Neuron (in vitro differentiated cells): ENCODE data around the gene PPFIBP1.

Experiments used
- H2AFZ ChIP-seq: one replicate; pipeline ENCODE4 v1.6.1; 2013; ENCODE audit warnings: low read depth, mild to moderate bottlenecking, inconsistent platforms, low read length, moderate library complexity
- H3K27me3 ChIP-seq: one replicate; pipeline ENCODE4 v1.6.1; 2013; ENCODE audit warnings: low read length; ENCODE audit not compliant: insufficient read depth
- H3K36me3 ChIP-seq: one replicate; pipeline ENCODE4 v1.6.1; 2013; ENCODE audit warnings: low read length; ENCODE audit not compliant: insufficient read depth
- H3K4me1 ChIP-seq: one replicate; pipeline ENCODE4 v1.6.1; 2013; ENCODE audit warnings: low read length; ENCODE audit not compliant: insufficient read depth
- H3K4me3 ChIP-seq: 2 replicates; pipeline ENCODE4 v1.5.1; 2013; ENCODE audit warnings: mild to moderate bottlenecking, low read length, moderate library complexity
- H3K9me3 ChIP-seq: one replicate; pipeline ENCODE4 v1.6.1; 2013; ENCODE audit warnings: low read length

PPFIBP1 gene

GRCh38 chr12:27523642-27524493 lies at the start of gene PPFIBP1:
TSS of gene PPFIBP1 (plus strand) at chr12:27524206. CDS start at chr12:27633397, 109,191 bp downstream.
- H3K4me1 ChIP-seq, result peaks cover 15% of the 10 kb centered on the region
- H3K36me3 ChIP-seq, result no peaks in the 10 kb centered on the region
- H2AFZ ChIP-seq, result peak within 1 kb of the TSS; percentile 91
- H3K27me3 ChIP-seq, result no peaks in the 10 kb centered on the region
- no peaks in the 10 kb centered on the region for H3K9me3 ChIP-seq
- peak within 1 kb of the TSS; percentile 75 for H3K4me3 ChIP-seq

DNA sequence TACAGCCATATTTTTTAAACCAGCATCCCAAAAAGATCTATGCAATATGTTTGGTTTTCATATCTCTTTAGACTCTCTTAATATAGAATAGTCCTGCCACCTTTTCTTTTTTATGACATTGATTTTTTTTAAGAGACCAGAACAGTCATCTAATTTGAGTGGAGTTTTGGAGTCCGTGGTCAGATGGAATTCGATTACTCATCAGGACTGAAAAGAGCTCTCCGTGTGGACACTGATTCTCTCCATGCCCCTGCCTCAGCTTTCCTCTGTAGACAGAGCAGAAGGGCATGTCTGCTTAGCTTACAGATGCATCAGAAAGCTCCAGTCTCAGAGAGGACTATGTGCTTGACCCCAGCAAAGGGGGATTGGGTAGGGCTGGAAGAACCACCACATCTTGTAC lies 49.7 kb upstream of the PPFIBP1 start:
- H2AFZ ChIP-seq, result no peak overlapping the region
- H3K36me3 ChIP-seq, result no peaks in the 10 kb centered on the region
- H3K4me1 ChIP-seq, result peaks cover 3% of the 10 kb centered on the region
- H3K4me3 ChIP-seq, result no peak overlapping the region
- H3K27me3 ChIP-seq, result no peaks in the 10 kb centered on the region
- H3K9me3 ChIP-seq, result peaks cover 3% of the 10 kb centered on the region

GRCh38 chr12:27477049-27477448 lies 47.0 kb upstream of the PPFIBP1 start:
- Histone ChIP-seq H3K4me1 (peaks cover 3% of the 10 kb centered on the region), H3K27me3 (no peaks in the 10 kb centered on the region), H3K9me3 (peaks cover 3% of the 10 kb centered on the region), H3K36me3 (no peaks in the 10 kb centered on the region), H2AFZ (no peak overlapping the region), H3K4me3 (no peak overlapping the region)

- peaks cover 3% of the 10 kb centered on the region for H3K9me3 ChIP-seq
- no peaks in the 10 kb centered on the region for H3K36me3 ChIP-seq
- H3K4me3 ChIP-seq, result no peak overlapping the region
- H3K4me1 ChIP-seq, result peaks cover 3% of the 10 kb centered on the region
- H2AFZ ChIP-seq, result no peak overlapping the region
- no peaks in the 10 kb centered on the region for H3K27me3 ChIP-seq
Measured at GRCh38 chr12:27478949-27479348, 45.1 kb upstream of the PPFIBP1 start.

DNA sequence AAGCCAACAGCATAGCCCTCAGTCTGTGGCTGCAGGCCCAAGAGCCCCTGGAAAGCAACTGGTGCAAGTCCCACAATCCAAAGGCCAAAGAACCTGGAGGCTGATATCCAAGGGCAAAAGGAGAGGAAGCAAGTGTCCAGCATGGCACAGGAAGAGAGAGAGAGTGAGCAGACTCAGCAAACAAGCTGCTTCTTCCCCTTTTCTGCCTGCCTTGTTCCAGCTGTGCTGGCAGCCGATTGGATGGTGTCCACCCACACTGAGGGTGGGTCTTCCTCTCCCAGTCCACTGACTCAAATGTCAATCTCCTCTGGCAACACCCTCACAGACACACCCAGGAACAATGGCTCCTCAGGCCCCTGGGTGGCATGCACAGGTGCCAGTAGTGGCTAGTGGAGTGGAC lies 44.0 kb upstream of the PPFIBP1 start:
- no peak overlapping the region for H3K4me3 ChIP-seq
- no peak overlapping the region for H2AFZ ChIP-seq
- no peaks in the 10 kb centered on the region for H3K27me3 ChIP-seq
- H3K36me3 ChIP-seq, result no peaks in the 10 kb centered on the region
- H3K4me1 ChIP-seq, result no peaks in the 10 kb centered on the region
- peaks cover 3% of the 10 kb centered on the region for H3K9me3 ChIP-seq

- Histone ChIP-seq H3K4me3 (no peak overlapping the region), H2AFZ (no peak overlapping the region), H3K36me3 (no peaks in the 10 kb centered on the region), H3K27me3 (no peaks in the 10 kb centered on the region), H3K9me3 (no peaks in the 10 kb centered on the region), H3K4me1 (no peaks in the 10 kb centered on the region)
Measured at GRCh38 chr12:27486961-27487360, 37.0 kb upstream of the PPFIBP1 start.

DNA sequence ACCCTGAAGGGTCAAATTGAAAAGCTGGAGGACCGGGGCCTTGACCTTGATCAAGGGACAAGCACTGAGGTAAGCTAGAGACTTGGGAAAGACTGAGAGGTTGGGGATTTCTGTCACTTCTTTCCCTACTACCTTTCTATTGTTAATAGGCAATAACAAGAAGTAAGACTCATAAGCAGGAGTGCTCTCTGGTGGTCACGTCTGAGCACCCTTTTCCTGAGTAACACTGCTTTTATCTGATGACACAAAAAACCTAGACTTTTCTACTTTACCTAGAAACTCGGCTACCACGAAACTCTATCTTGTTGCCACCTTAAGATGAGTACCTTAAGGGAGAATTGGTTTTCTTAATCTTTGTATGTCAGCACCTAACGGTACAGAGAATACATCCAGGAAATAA lies 35.5 kb upstream of the PPFIBP1 start:
- Histone ChIP-seq H3K9me3 (no peaks in the 10 kb centered on the region), H2AFZ (no peak overlapping the region), H3K27me3 (no peaks in the 10 kb centered on the region), H3K4me1 (no peaks in the 10 kb centered on the region), H3K4me3 (no peak overlapping the region), H3K36me3 (no peaks in the 10 kb centered on the region)

DNA sequence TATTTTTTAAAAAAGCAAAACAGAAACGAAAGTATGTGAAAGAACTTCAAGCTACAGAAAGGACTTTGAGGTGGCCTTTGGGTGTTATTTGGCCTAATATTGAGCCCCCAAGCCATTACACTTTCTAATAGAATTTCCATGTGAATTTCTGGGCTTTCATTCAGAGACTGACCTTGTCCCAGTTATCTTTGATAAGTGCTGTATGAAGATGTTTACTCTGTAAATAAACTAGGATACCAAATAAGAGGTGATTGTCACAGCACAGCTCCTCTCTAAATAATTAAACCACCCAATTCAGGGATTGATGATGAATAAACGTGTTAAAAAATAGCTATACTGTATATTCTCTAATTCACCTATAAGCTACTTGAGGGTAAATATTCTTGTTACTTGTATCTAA lies 32.8 kb upstream of the PPFIBP1 start:
- Histone ChIP-seq H2AFZ (no peak overlapping the region), H3K27me3 (no peaks in the 10 kb centered on the region), H3K4me3 (no peak overlapping the region), H3K9me3 (no peaks in the 10 kb centered on the region), H3K36me3 (no peaks in the 10 kb centered on the region), H3K4me1 (no peaks in the 10 kb centered on the region)

- no peak overlapping the region for H2AFZ ChIP-seq
- no peaks in the 10 kb centered on the region for H3K36me3 ChIP-seq
- H3K4me1 ChIP-seq, result no peaks in the 10 kb centered on the region
- no peaks in the 10 kb centered on the region for H3K9me3 ChIP-seq
- H3K27me3 ChIP-seq, result no peaks in the 10 kb centered on the region
- no peak overlapping the region for H3K4me3 ChIP-seq
Measured at GRCh38 chr12:27493260-27493940, 30.6 kb upstream of the PPFIBP1 start.

GRCh38 chr12:27497446-27497845 lies 26.6 kb upstream of the PPFIBP1 start:
- Histone ChIP-seq H3K4me3 (no peak overlapping the region), H3K36me3 (no peaks in the 10 kb centered on the region), H2AFZ (no peak overlapping the region), H3K9me3 (no peaks in the 10 kb centered on the region), H3K4me1 (no peaks in the 10 kb centered on the region), H3K27me3 (no peaks in the 10 kb centered on the region)

DNA sequence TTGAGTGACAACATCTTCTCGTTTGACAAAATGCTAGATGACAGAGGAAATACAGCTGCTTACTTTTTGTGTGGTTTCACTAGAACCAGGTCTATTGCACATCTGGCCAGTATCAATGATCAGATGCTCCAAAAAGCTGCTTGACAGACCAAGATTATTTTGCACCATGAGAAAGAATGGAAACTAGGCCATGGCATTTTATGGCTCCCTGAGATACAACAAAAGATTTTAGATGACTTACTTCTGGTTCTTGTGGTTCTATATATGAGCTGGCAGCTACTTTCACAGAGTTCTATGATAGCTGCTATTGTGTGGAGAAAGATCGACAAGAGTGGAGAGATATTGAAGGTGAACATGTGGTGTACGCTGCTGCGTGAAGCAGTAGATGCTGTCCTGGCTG lies 25.9 kb upstream of the PPFIBP1 start:
- Histone ChIP-seq H3K4me1 (no peaks in the 10 kb centered on the region), H3K36me3 (no peaks in the 10 kb centered on the region), H3K9me3 (no peaks in the 10 kb centered on the region), H3K27me3 (no peaks in the 10 kb centered on the region), H2AFZ (no peak overlapping the region), H3K4me3 (no peak overlapping the region)

- Histone ChIP-seq H2AFZ (no peak overlapping the region), H3K4me1 (no peaks in the 10 kb centered on the region), H3K27me3 (no peaks in the 10 kb centered on the region), H3K9me3 (no peaks in the 10 kb centered on the region), H3K36me3 (no peaks in the 10 kb centered on the region), H3K4me3 (no peak overlapping the region)
Measured at GRCh38 chr12:27498761-27499160, 25.2 kb upstream of the PPFIBP1 start.

DNA sequence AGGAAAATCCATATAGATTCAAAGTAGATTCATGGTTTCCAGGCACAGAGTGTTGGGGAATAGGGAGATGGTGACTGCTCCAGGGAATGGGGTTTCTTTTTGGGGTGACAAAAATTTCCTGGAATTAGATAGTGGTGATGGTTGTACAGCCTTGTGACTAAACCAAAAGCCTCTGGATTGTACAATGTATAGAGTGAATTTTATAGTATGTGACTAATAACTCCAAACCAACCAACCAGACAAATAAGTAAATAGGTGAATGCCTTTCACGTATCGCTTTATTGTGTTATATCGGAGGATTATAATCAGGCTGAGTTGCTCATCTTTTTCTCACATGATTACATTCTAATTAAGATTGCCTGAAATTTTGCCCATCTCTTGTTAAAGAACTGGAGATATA lies 24.6 kb upstream of the PPFIBP1 start:
- no peaks in the 10 kb centered on the region for H3K9me3 ChIP-seq
- no peak overlapping the region for H3K4me3 ChIP-seq
- no peaks in the 10 kb centered on the region for H3K36me3 ChIP-seq
- H3K27me3 ChIP-seq, result no peaks in the 10 kb centered on the region
- H2AFZ ChIP-seq, result no peak overlapping the region
- no peaks in the 10 kb centered on the region for H3K4me1 ChIP-seq
